ENCODE measurements around the gene NAV2.

- TF ChIP-seq, protein P1, sequence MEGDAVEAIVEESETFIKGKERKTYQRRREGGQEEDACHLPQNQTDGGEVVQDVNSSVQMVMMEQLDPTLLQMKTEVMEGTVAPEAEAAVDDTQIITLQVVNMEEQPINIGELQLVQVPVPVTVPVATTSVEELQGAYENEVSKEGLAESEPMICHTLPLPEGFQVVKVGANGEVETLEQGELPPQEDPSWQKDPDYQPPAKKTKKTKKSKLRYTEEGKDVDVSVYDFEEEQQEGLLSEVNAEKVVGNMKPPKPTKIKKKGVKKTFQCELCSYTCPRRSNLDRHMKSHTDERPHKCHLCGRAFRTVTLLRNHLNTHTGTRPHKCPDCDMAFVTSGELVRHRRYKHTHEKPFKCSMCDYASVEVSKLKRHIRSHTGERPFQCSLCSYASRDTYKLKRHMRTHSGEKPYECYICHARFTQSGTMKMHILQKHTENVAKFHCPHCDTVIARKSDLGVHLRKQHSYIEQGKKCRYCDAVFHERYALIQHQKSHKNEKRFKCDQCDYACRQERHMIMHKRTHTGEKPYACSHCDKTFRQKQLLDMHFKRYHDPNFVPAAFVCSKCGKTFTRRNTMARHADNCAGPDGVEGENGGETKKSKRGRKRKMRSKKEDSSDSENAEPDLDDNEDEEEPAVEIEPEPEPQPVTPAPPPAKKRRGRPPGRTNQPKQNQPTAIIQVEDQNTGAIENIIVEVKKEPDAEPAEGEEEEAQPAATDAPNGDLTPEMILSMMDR (conservative IDR thresholded peaks at IDR 0.05), result no peak
- TF ChIP-seq EZH2 (IDR thresholded peaks at IDR 0.05; ENCODE audit: low read depth), result no peak
Observed at GRCh38 chr11:20010156-20010850, 297.7 kb downstream of the NAV2 start.

All from PC-9 (cell line).